ENCODE data around the gene CCDC60.
A peak's percentile ranks its signal among the peaks of the same experiment; 100 is the strongest.

CCDC60 gene

DNA sequence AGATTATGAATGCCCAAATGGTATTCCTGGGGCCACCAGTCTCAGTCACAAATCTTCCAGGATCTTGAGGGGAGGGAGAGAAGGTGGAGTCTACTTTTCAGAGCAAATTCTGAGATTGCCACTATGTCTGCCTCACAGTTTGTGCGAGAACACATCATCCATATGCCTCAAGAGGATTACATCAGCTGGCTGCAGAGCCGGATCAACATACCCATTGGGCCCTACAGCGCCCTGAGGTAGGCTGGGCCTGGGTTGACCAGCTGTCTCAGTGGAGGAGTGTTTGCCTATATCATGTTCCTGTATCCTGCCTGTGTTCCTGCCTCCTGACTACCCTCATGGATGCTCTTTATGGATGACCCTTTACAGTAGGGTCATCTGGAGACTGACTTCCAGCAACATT is 205.9 kb downstream of the CCDC60 start:
- DNase-seq (ENCODE audit: low spot score): no peak

GRCh38 chr12:119544765-119545625 is 210.5 kb downstream of the CCDC60 start:
- DNase-seq (ENCODE audit: low spot score): peak; percentile 31

- DNase-seq (ENCODE audit: low spot score): no peak
These were observed 211.8 kb downstream of the CCDC60 start for GRCh38 chr12:119546340-119546739.

DNA sequence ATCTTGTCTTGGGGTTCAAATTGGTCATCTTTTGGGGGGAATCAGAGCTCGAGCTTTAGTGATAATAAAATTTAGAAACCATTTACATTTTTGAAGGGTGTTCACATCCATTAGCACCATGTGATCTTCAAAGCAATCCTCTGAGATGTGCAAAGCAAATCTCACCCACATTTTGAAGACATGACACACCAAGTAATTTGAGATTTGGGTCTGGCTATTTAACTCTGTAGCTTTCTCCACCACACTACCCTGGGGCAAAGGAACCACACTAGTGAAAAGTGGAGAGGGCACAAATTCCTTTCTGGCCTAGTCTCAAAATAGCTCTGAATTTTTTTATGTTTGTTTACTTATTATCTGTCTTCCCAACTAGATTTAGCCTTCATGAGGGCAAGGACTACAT is 212.5 kb downstream of the CCDC60 start:
- DNase-seq (ENCODE audit: low spot score): no peak

DNA sequence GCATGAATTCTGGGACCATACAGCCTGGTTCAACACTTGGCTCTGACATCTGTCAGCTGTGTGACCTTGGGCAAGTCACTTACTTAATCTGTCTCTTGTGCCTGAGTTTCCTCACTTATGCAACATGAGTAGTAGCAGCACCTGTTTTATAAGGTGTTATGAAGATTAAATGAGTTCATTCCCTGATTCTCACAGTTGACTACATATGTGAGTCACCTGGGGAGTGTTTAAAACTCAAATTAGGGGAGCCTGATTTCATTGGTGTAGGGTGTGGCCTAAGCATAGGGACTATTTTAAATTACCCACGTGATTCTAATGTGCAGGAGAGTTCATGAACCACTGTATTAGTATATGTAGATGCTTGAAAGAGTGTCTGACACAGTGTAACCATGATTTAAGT is 222.3 kb downstream of the CCDC60 start:
- no peak for DNase-seq (ENCODE audit: low spot score)

DNA sequence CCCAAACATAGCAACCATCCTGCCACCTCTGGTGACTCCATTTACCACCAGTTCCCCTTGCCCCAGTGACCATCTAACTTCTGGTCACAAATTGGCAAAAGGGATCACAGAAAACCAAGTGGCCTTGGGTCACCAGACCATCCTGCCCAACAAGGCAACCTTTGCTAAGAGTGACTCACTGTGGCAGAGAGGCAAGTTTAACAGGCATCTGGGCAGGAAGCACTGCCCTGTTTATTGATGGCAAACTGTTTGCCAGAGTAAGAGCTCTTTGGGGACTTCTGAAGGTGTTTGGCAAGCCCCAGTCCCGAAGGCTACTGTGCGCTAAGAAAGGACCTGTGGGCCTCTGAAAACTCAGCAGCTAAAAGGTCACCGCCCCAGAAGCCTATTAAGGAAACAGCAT is 230.9 kb downstream of the CCDC60 start:
- no peak for DNase-seq (ENCODE audit: low spot score)

DNA sequence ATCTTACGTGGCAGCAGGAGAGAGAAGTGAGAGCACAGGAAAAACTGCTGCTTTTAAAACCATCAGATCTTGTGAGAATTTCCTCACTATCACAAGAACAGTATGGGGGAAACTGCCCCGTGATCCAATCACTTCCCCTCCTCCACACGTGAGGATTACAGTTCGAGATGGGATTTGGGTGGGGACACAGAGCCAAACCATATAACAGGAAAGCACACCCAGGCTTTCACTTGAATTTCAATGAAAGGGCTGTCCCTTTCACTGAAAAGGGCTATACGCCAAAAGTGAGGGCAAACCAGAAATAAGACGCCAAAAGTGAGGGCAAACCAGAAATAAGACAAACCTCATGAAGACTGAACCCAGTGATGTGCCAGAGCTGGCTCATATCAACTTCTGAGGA is 236.2 kb downstream of the CCDC60 start:
- DNase-seq (ENCODE audit: low spot score): no peak

- DNase-seq (ENCODE audit: low spot score): no peak
These were observed 238.6 kb downstream of the CCDC60 start for GRCh38 chr12:119573086-119573485.

- DNase-seq (ENCODE audit: low spot score): no peak
These were observed 239.7 kb downstream of the CCDC60 start for GRCh38 chr12:119574255-119574654.

- DNase-seq (ENCODE audit: low spot score): no peak
These were observed 241.7 kb downstream of the CCDC60 start for GRCh38 chr12:119576118-119576810.

DNA sequence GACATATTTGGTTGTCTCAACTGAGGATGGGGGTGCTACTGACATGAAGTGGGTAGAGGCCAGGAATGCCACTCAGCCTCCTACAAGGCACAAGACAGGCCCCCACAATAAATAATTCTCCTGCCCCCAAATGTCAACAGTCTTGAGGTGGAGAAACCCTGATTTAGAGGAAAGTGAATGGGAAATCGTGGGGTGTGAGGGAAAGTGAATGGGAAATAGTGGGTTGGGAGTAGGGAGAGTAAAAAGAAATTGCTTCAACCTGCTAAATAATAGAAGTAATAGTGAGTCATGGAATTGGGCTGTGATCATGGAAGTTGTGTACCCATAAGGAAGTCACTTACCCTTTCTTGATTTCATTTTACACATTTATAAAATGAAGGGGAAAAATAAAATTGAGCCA is 242.4 kb downstream of the CCDC60 start:
- DNase-seq (ENCODE audit: low spot score): no peak

DNA sequence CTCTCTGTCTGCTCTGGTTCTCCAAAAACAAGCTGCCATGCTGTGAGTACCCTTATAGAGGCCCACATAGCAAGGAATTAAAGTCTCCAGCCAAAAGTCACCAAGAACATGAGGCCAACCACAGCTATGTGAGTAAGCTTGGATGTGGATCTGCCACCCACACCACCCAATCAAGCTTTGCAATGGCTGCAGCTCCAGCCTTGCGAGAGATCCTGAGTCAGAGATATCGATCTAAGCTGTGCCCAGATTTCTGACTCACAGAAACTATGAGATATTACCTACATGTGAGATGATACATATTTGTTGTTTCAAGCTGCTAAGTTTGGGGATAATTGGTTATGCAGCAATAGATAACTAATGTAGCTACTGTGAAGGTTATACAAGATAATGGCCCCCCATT is 243.6 kb downstream of the CCDC60 start:
- peak; percentile 11 for DNase-seq (ENCODE audit: low spot score)

DNA sequence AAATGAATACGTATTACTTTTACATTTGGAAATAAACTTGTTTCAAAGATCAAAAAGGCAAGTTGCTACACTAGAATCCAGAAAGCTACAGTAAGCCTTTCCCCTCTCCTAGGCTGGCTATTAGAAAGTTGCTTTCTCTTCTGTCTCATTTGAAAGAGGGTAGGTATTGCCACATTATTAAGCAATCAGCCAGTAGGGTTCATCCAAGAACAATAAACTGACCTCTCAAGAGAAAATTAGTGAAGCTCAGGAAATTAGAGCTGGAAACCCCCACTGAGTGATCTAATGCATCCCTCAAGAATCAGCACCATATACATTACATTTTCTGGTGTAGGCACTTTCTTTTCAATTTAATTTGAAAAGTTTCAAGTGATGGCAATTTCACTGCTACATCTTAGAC is 254.6 kb downstream of the CCDC60 start:
- no peak for DNase-seq (ENCODE audit: low spot score)

- DNase-seq (ENCODE audit: low spot score): no peak
These were observed 255.1 kb downstream of the CCDC60 start for GRCh38 chr12:119589634-119590033.

Data from SW480 (cell line).